HG02798 (cell line): ENCODE data around the gene SNRNP25.
"Not testable (repeated sequence)": the region's sequence is repeated elsewhere in the genome, so short reads cannot be mapped to it uniquely, and the experiment has no call there.

Experiments
- ATAC-seq: cut with Tn5 transposase; IDR thresholded peaks from one replicate; pipeline ENCODE4 v1.9.1; 2021; ENCODE audit warnings: mild to moderate bottlenecking; ENCODE audit not compliant: unreplicated experiment, poor library complexity

The SNRNP25 gene

DNA sequence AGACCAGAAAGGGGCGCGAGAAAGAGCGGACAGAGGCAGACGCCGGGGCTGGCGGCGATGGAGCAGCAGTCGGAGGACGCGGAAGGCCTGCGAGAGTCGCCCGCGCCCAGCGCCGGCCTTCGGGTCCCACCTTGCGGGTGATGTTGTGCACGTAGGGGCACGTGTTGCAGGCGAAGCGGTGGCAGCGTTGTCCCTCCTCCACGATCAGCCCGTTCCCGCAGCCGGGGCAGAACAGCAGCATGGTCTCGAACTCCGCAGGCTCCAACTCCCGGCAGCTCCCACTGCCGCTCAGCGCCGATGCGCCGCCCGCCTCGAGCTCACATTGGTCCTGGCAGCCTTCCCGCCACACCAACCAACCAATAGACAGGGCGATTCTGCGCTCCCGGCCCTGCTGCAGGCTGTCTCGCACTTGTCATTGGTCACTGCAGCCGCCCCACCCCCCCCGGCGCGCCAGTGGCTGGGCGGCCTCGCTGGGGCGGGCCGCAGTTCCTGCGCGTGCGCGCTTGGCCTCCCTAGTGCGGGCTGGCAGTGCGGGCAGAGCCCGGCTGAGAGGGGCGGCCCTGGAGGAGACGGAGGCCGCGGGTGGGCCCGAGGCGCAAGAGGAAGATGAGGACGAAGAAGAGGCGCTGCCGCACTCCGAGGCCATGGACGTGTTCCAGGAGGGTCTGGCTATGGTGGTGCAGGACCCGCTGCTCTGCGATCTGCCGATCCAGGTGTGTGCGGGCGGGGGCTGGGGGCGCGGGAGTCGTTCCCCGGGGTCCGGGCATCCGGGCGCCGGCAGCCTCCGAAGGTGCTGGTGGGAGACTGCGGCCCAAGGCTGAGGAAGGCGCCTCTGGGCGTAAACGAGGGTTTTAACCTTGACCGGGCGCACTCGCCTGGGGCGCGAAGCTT is at the start of gene SNRNP25, which contains the start of gene POLR3K:
SNRNP25 (plus strand) TSS at position 483 of the 891 bp plus-strand sequence; CDS start at position 672, 189 bp downstream.
POLR3K (minus strand) TSS at position 263 of the 891 bp plus-strand sequence; CDS start at position 241, 22 bp downstream.
- peak; percentile 96 for ATAC-seq

DNA sequence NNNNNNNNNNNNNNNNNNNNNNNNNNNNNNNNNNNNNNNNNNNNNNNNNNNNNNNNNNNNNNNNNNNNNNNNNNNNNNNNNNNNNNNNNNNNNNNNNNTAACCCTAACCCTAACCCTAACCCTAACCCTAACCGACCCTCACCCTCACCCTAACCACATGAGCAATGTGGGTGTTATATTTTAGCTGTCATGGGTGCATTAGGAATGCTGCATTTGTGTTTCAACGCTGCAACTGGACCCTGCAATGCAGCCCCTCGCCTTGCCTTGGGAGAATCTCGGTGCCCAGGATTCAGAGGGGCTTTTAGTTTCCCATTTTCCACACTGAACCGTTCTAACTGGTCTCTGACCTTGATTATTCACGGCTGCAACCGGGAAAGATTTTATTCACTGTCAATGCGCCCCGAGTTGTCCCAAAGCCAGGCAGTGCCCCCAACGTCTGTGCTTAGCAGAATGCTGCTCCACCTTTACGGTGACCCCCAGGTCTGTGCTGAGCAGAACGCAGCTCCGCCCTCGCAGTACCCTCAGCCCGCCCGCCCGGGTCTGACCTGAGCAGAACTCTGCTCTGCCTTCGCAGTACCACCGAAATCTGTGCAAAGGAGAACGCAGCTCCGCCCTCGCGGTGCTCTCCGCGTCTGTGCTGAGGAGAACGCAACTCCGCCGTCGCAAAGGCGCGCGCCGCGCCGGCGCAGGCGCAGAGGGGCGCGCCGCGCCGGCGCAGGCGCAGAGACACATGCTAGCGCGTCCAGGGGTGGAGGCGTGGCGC is 43.5 kb upstream of the SNRNP25 start:
- ATAC-seq = no peak

- not testable (repeated sequence) for ATAC-seq
These were observed 42.9 kb upstream of the SNRNP25 start for GRCh38 chr16:10772-11171.

- not testable (repeated sequence) for ATAC-seq
These were observed 36.4 kb upstream of the SNRNP25 start for GRCh38 chr16:17062-17765.

DNA sequence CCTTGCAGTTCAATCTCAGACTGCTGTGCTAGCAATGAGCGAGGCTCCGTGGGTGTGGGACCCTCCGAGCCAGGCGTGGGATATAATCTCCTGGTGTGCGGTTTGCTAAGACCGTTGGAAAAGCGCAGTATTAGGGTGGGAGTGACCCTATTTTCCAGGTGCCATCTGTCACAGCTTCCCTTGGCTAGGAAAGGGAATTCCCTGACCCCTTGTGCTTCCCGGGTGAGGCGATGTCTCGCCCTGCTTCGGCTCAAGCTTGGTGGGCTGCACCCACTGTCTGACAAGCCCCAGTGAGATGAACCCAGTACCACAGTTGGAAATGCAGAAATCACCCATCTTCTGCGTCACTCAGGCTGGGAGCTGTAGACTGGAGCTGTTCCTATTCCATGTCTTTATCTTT is 32.7 kb upstream of the SNRNP25 start:
- ATAC-seq = not testable (repeated sequence)

GRCh38 chr16:24151-24550 is 29.5 kb upstream of the SNRNP25 start:
- ATAC-seq = not testable (repeated sequence)

DNA sequence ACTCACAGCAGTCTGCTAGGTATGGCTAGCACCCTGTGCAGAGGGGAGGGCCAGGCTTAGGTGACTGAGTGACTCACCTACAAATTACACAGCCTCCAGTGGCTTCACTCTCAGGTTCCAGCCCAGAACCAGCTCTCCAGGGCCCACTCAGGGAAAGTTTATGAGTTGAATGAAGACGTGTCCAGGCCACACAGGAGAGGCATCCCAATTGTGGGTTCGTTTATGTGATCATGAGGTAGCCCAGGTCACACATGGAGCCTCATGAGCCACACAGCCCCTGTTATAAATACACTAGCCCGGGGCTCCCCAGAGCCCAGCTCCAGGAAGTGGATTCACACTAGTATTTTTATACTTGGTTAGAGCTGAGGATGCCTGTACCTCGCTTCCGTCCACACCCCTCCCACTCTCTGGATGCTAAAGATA is 27.7 kb upstream of the SNRNP25 start:
- ATAC-seq = peak; percentile 56

- not testable (repeated sequence) for ATAC-seq
These were observed 23.0 kb upstream of the SNRNP25 start for GRCh38 chr16:30627-31026.

- not testable (repeated sequence) for ATAC-seq
These were observed 20.3 kb upstream of the SNRNP25 start for GRCh38 chr16:33154-33876.

DNA sequence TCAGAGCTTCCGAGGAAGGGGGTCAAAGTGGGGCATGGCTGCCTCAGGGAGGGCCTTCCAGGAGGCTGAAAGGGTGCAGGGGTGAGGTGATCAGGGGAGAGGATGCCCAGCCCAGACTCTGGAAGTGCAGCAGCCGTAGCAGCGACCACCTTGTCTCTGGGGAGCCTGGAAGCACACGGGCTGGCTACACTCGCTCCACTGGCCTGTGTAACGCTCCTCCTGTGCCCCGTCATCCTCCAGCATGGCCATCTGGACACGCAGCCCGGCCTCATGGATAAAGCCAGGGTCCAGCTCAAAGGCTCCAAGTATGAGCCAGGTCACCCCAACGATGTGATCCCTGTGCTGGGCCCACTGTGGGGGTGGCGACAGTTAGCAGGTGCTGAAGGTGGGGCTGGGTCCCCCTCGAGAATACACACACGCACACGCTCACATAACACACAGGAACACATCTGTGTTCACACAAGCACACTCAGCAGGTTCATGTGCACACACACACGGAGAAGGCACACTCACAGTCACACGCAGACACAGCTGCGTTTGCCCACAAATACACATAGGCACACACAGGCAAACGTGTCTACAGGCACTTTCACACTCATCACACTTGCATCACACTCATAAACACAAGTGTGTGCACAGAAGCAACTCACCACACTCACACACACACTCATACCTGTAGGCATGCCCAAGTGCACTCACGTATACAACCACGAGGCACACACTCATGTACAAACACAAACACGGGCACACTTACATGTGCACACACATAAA is 19.6 kb upstream of the SNRNP25 start:
- ATAC-seq = no peak

DNA sequence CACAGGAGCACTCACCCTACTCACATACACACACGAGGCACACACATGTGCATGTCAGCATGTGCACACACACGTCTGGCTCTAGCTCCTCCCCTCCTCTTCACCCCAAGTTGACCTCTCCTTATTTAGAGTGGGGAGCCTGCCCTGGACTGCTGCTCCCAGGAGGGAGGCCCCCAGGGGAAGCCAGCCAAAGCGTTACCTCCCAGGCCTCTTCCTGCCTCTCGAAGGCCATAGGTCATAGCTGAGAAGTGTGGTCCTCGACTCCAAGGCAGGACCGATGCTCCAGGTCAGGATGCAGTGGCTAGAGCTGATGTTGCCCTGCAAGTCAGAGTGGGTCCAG is 19.0 kb upstream of the SNRNP25 start:
- ATAC-seq = no peak

- no peak for ATAC-seq
These were observed 18.5 kb upstream of the SNRNP25 start for GRCh38 chr16:35011-35677.

DNA sequence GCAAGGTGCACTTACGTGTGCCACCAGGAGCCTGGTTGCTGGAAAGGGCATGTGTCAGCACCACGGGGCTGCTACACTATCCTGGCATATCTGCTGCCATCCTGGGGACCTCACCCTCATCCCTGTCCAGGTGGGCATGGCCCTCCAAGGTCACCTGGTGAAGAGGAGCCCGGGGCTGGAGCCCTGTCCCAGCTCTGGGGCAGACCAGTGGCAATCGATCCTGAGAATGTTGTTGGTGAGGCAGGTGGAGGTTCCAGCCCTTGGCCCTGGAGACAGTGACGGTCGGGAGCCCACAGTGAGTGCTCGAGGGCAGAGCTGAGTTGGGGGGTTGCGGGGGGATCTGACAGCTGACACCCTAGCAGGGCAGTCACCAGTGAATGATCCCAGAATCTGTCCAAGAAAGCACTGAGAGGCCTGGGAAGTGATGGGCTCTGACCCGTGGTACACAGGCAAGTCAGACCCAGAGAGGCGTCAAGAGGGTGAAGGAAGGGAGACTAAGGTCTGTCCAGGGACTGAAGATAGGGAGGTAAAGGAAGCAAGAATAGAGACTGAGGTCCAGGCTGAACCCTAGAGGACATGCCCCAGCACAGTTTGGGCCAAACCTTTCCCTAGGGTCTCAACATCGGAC is 17.8 kb upstream of the SNRNP25 start:
- ATAC-seq = no peak

DNA sequence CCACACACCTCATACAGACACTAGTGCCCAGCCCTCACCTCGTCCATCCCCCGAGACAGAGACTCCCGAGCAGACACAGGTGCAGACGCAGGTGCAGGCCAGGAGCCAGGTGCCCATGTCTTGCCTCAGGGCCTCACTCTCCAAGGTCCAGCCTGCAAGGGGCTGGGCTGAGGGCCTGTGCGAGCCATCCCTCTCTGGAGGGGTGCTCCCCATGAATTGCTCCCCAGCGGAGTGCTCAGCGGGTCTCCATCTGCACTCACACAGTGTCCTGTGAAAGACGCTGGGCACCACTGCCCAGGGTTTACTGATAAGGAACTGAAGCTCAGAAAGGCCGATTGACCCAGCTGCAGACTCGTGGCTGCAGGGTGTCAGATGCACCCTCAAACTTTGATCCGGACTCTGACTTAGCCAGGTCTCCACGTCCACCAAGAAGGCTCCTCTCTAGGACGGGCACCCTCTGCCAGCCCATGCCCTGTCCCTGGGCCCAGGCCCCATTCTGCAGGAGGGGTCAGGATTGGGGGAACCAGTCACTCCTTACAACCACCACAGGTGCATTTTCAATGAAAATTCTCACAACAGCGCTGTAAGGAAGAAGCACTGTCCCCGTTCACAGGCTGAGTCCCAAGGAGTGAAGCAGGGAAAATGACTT is 17.2 kb upstream of the SNRNP25 start:
- ATAC-seq = no peak

DNA sequence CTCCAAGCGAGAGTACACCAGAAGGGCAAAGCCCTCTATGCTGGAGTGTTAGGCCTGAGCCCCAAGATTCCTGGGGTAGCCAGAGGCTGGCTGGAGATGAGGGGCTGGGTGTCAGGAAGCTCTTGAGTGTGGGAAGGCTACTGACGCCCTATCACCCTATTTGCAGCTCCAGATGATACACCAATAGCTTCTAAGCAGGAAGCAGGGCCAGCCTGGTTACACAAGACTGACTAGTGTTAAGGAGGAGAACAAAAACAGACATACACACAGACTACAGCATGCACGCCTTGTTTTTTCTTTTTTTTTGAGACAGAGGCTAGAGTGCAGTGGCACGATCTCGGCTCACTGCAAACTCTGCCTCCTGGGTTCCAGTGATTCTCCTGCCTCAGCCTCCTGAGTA is 16.1 kb upstream of the SNRNP25 start:
- ATAC-seq = no peak

- ATAC-seq = not testable (repeated sequence)
These were observed 15.4 kb upstream of the SNRNP25 start for GRCh38 chr16:38206-38605.

DNA sequence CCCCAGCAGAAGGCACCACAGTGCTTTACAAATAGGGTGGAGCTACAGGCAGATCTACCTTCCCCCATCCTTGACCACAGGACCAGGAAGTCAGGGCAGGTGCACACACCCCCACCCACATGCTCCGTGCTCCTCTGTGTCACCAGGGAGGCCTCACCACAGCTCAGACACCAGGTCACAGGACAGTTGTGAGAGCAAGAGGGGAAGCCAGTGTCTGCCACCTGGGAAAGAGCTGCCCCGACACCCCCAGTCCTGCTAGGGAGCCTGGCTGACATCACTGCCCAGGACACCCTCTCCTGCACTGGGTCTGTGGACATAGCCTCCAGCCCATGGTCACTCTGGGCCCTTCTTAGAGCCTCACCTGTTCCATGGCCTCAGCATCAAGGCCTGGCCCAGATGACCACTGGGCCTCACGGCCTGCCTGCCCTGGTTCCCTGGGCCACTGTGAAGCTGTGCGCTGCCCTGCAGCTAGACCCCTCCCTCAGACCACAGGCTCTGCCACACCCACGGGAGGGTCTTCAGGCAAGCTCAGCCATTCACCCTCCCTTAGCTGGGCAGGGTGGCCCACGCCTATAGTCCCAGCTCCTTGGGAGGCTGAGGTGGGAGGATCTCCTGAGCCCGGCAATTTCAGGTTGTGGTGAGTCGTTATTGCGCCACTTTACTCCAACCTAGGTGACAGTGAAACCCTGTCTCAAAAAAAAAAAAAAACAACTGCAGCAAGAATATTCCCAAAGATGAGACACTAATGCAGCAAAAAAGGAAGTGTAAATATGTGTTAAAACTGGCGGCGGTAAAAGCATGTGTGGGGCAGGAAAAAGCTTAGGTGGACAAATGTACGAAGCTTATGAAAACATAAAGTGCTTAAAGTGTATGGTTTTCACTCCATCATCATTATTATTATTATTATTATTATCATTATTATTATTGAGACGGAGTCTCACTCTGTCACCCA is 14.4 kb upstream of the SNRNP25 start:
- ATAC-seq = peak; percentile 75
